BJ (cell line): ENCODE results near the gene RBSN. TPM values are rescaled to one million over a fixed set of nuclear protein-coding genes. Genes with fewer than 3 reads are reported as not detected.

Experiments
- CTCF ChIA-PET: fragments of 350-600 bp; formaldehyde crosslinking; extraction: SDS; loops from one replicate; lab custom pipeline; 2021; ENCODE audit warnings: antibody characterized with exemption, inconsistent platforms; lab: Yijun Ruan, JAX
- POLR2A ChIA-PET: fragments of 300-600 bp; sonication (Branson Sonifier 250); formaldehyde crosslinking; extraction: SDS; loops from one replicate; lab custom pipeline; 2021; ENCODE audit warnings: antibody characterized with exemption; lab: Charles Lee
- DNase-seq: peaks from one replicate; pipeline ENCODE4 v3.0.0-alpha.2; 2011; ENCODE audit warnings: low read depth
- H3K27me3 ChIP-seq: 2 replicates; pipeline ENCODE4 v1.6.0; 2011; ENCODE audit warnings: low read length; ENCODE audit not compliant: control insufficient read depth, insufficient read depth
- H3K36me3 ChIP-seq: 2 replicates; pipeline ENCODE4 v1.5.1; 2011; ENCODE audit warnings: low read length; ENCODE audit not compliant: control insufficient read depth, insufficient read depth
- H3K4me3 ChIP-seq: 2 replicates; pipeline ENCODE4 v1.5.1; 2011; ENCODE audit warnings: low read depth, mild to moderate bottlenecking, control low read depth, low read length
- polyA plus RNA-seq: library from polyadenylated mRNA; depleted of rRNA; stranded (reverse); fragments of >200 nt; gene quantifications from 2 replicates; pipeline ENCODE4 v1.2.3, GENCODE V29; 2011
- TF ChIP-seq, protein P1 (sequence below): IDR thresholded peaks from 2 replicates; pipeline ENCODE4 v1.5.1; 2011; ENCODE audit warnings: low read depth, mild to moderate bottlenecking, control low read depth, inconsistent platforms, low read length, moderate library complexity; ENCODE audit not compliant: insufficient read depth

The RBSN gene
- polyA plus RNA-seq, 1 experiment: 10.8 TPM

DNA sequence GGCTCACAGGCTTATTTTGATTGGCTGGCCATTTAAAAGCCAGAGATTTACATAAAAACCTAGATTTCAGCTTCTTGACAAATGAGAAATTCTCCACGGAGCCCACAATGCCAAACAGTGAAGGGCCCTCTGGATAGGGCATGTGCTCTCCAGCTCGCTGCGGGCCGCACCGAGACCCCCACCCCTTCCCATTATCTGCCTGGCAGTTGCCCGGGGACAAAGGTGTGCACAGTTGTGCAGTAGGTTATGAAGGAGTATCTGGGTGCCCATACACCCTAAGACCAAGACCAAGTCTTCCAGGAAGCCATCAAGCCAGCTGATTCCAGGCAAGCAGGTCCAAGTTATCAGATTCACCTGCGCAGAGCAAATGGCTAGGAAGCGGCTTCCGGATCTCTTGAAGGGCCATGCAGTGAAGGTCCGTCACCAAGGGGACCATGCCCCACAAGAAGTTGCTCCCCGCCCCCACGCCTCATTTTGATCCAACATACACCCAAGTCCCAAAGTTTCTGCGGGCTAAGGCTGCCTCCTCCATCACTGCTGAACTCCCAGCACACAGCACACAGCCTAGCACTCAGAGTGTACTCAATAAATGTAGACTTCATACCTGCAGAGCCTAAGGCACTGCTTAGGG, 35.2 kb downstream of the RBSN start:
- CTCF ChIA-PET: interaction anchor here (2.4 kb wide), 1 partner anchor 138 kb away, joined by 12 read pairs; no protein-coding TSS in a partner anchor
- DNase-seq: no peak
- POLR2A ChIA-PET: no interaction called here

DNA sequence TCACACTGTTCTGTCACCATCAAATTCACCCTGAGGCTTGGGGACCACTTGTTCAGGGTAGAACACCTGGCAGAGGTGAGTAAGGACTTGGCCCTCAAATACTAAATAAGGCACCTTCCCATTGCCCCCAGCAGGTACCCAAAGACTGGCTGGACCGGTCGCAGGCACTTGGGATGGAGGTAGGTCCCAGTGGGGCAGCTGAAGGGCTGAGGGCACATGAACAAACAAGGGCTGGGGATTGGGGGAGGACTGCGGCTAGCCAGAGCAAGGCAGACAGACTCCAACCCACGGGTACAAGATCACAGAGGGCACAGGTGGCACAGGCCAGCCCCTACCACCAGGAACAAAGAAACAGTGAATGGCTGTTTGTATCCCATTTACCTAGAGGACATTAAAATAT, 35.7 kb downstream of the RBSN start:
- CTCF ChIA-PET: no interaction called here
- H3K36me3 ChIP-seq: 0 out of 2 replicates have a peak, but pooled peaks cover 2% of the 10 kb centered on the region

More for the DNA sequence above, 35.2 kb downstream of the RBSN start:
- Histone ChIP-seq H3K36me3 (0 out of 2 replicates have a peak, but pooled peaks cover 2% of the 10 kb centered on the region), H3K4me3 (peak overlapping the region; percentile 79), H3K27me3 (no peaks in the 10 kb centered on the region)
- TF ChIP-seq, protein P1, sequence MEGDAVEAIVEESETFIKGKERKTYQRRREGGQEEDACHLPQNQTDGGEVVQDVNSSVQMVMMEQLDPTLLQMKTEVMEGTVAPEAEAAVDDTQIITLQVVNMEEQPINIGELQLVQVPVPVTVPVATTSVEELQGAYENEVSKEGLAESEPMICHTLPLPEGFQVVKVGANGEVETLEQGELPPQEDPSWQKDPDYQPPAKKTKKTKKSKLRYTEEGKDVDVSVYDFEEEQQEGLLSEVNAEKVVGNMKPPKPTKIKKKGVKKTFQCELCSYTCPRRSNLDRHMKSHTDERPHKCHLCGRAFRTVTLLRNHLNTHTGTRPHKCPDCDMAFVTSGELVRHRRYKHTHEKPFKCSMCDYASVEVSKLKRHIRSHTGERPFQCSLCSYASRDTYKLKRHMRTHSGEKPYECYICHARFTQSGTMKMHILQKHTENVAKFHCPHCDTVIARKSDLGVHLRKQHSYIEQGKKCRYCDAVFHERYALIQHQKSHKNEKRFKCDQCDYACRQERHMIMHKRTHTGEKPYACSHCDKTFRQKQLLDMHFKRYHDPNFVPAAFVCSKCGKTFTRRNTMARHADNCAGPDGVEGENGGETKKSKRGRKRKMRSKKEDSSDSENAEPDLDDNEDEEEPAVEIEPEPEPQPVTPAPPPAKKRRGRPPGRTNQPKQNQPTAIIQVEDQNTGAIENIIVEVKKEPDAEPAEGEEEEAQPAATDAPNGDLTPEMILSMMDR: no peak

DNA sequence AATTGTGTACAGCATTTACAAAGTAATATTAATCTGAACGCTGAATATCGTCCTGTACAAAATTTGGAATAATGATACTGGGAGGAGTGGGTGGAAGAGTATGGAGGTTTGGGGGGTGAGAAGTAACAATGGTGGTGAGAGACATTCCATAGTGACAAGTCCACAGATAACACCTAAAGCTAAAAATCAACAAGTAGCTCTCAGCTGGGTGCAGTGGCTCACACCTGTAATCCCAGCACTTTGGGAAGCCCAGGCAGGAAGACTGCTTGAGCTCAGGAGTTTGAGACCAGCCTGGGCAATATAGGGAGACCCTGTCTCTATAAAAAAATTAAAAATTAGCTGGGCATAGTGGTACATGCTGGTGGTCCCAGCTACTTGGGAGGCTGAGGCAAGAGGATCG, 38.9 kb downstream of the RBSN start:
- no peak for DNase-seq
- TF ChIP-seq, protein P1: no peak
- H3K27me3 ChIP-seq: no peaks in the 10 kb centered on the region
- ChIA-PET CTCF (no interaction called here), POLR2A (no interaction called here)
- 0 out of 2 replicates have a peak, but pooled peaks cover 2% of the 10 kb centered on the region for H3K36me3 ChIP-seq
- H3K4me3 ChIP-seq: no peak overlapping the region

More for the DNA sequence above, 35.7 kb downstream of the RBSN start:
- Histone ChIP-seq H3K4me3 (no peak overlapping the region), H3K27me3 (no peaks in the 10 kb centered on the region)
- DNase-seq: no peak
- TF ChIP-seq, protein P1: no peak
- POLR2A ChIA-PET: no interaction called here

DNA sequence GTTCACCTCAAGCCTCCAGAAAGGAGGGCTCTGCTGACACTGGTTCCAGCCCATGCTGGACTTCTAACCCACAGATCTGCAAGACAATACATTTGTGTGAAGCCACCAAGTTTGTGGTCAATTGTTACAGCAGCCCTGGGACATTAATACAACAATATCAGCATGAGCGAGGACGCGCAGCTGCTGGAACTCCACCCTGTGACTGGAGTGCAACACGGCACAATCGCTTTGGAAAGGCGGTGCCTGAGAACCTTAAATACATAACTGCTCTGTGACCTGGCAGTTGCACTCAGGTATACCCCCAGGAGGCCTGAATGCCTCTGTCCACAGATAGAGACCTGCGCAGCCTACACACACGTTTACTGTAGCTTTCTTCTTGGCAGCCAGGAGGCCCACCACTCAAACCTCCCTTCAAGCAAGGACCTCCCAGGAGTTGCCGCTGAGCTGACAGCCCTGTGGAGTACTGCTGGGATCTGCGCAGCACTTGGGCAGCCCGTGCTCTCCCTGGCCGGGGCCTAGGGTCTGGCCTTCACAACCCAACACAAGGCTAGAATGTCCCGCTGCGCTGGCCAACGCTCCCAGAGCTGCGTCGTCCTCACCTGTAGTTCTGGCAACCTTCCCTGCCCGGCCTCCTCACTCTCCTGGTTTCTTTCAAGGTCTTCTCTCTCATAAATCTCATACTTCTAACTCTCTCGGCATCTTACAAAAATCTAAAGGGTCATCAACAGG, 42.1 kb downstream of the RBSN start:
- Histone ChIP-seq H3K36me3 (peaks cover 12% of the 10 kb centered on the region), H3K27me3 (no peaks in the 10 kb centered on the region), H3K4me3 (no peak overlapping the region)
- TF ChIP-seq, protein P1: no peak
- no peak for DNase-seq
- CTCF ChIA-PET: no interaction called here
- POLR2A ChIA-PET: no interaction called here

DNA sequence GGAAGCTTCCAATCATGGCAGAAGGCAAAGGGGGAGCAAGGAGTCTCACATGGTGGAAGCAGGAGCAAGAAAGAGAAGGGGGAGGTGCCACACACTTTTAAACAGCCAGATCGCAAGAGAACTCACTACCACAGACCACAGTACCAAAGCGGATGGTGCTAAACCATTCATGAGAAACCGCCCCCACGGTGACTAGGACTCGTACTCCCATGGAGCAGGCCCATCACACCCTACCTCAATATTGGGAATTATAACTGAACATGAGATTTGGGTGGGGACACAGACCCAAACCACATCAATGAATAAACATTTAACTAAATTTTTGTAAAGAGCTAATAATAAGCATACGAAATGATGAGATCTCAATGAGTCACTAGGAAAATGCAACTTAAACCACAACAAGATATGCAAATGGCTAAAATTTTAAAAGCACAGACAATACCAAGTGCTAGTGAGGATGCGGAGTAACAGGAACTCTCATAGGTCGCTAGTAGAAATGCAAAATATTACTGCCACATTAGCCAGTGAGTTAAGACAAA, 43.9 kb downstream of the RBSN start:
- CTCF ChIA-PET: no interaction called here

More for the DNA sequence above, 43.9 kb downstream of the RBSN start:
- Histone ChIP-seq H3K4me3 (no peak overlapping the region), H3K27me3 (no peaks in the 10 kb centered on the region), H3K36me3 (peaks cover 14% of the 10 kb centered on the region)
- DNase-seq: no peak
- POLR2A ChIA-PET: no interaction called here
- TF ChIP-seq, protein P1: no peak
